HCT116 (cell line): ENCODE data around the gene SRRM1. TPM values are rescaled to one million over a fixed set of nuclear protein-coding genes. Genes with fewer than 3 reads are reported as not detected.
"Not testable (repeated sequence)": the region's sequence is repeated elsewhere in the genome, so short reads cannot be mapped to it uniquely, and the experiment has no call there.

Source experiments
- ATAC-seq: fragments of 200-7000 bp; cut with Tn5 transposase; 2 replicates; pipeline ENCODE4 v1.9.1; 2020; ENCODE audit warnings: mild to moderate bottlenecking, moderate library complexity
- BruUV-seq: library from RNA; stranded (reverse); fragments of 400-500 nt; replicated peaks from 2 replicates; lab custom pipeline; 2021; lab: Mats Ljungman, UMichigan
- CTCF ChIA-PET: fragments of 300-600 bp; sonication (Branson Sonifier 250); formaldehyde crosslinking; loops from one replicate; lab custom pipeline; 2021; ENCODE audit warnings: antibody characterized with exemption; lab: Charles Lee
- POLR2A ChIA-PET: fragments of 300-600, 350-600 bp; sonication (Branson Sonifier 250); formaldehyde crosslinking; loops from one replicate; lab custom pipeline; 2021; ENCODE audit warnings: antibody characterized with exemption; lab: Charles Lee
- RAD21 ChIA-PET, 2 experiments: fragments of 300-600 bp; sonication (Branson Sonifier 250); formaldehyde crosslinking; loops; one replicate each; lab custom pipeline; 2023; ENCODE audit warnings: low total read pairs in 2 of 2; ENCODE audit not compliant: uncharacterized antibody in 2 of 2, unreplicated experiment in 2 of 2, low non-redundant PET in 1 of 2; lab: Charles Lee
- DNase-seq: peaks from one replicate; pipeline ENCODE4 v3.0.0-alpha.2; 2010; ENCODE audit warnings: low read depth, low spot score
- H2AFZ ChIP-seq: fragments of 200-600 bp; shearing (Covaris generic), sonication (generic); 2 replicates; pipeline ENCODE4 v1.6.1; 2017; ENCODE audit warnings: low read depth, mixed run types, mixed read lengths, antibody characterized with exemption, low read length; ENCODE audit not compliant: poor library complexity, severe bottlenecking
- H3K27ac ChIP-seq: 2 replicates; pipeline ENCODE4 v1.5.1; 2012; ENCODE audit warnings: low read depth, low read length
- H3K27me3 ChIP-seq: fragments of 200-600 bp; sonication (generic); 2 replicates; pipeline ENCODE4 v1.6.1; 2016; ENCODE audit warnings: mixed run types, low read length, mixed read lengths; ENCODE audit not compliant: insufficient read depth
- H3K36me3 ChIP-seq, 2 experiments: fragments of 200-500 bp in 1 of 2; fragments of 200-600 bp in 1 of 2; sonication (Bioruptor generic) in 1 of 2; sonication (generic) in 1 of 2; 2 replicates each; pipeline versions ENCODE4 v1.5.1 to v1.6.1; 2014 to 2016; ENCODE audit warnings: low read length in 2 of 2, inconsistent platforms in 1 of 2, mixed read lengths in 1 of 2, mixed run types in 1 of 2; ENCODE audit not compliant: insufficient read depth in 2 of 2, control insufficient read depth in 1 of 2
- H3K4me1 ChIP-seq, 2 experiments: fragments of 200-600 bp in 1 of 2; sonication (generic) in 1 of 2; 2 replicates each; pipeline versions ENCODE4 v1.5.1 to v1.6.1; 2012 to 2017; ENCODE audit warnings: low read length in 2 of 2, inconsistent platforms in 1 of 2, mild to moderate bottlenecking in 1 of 2, mixed read lengths in 1 of 2, mixed run types in 1 of 2, moderate library complexity in 1 of 2; ENCODE audit not compliant: insufficient read depth in 2 of 2, control insufficient read depth in 1 of 2
- H3K4me2 ChIP-seq: fragments of 200-600 bp; sonication (generic); 2 replicates; pipeline ENCODE4 v1.6.1; 2017; ENCODE audit warnings: mixed run types, low read length, mixed read lengths
- H3K4me3 ChIP-seq, 2 experiments: fragments of 200-600 bp in 1 of 2; sonication (generic) in 1 of 2; replicated peaks in 1 of 2; 2 replicates each; pipeline ENCODE4 v1.5.1; 2011 to 2016; ENCODE audit warnings: low read length in 2 of 2, control low read depth in 1 of 2, low read depth in 1 of 2, mild to moderate bottlenecking in 1 of 2, mixed read lengths in 1 of 2, mixed run types in 1 of 2
- H3K79me2 ChIP-seq: fragments of 200-600 bp; sonication (generic); 2 replicates; pipeline ENCODE4 v1.6.1; 2017; ENCODE audit warnings: mild to moderate bottlenecking, mixed run types, low read length, moderate library complexity, mixed read lengths; ENCODE audit not compliant: insufficient read depth
- H3K9ac ChIP-seq: fragments of 200-600 bp; sonication (generic); 2 replicates; pipeline ENCODE4 v1.6.1; 2016; ENCODE audit warnings: low read length, mixed read lengths
- H3K9me2 ChIP-seq: fragments of 200-600 bp; sonication (generic), shearing (Covaris generic); 2 replicates; pipeline ENCODE4 v1.6.1; 2017; ENCODE audit warnings: mixed run types, mild to moderate bottlenecking, moderate library complexity; ENCODE audit not compliant: insufficient read depth
- H3K9me3 ChIP-seq, 2 experiments: fragments of 200-500 bp in 1 of 2; fragments of 200-600 bp in 1 of 2; sonication (Bioruptor generic) in 1 of 2; sonication (generic) in 1 of 2; 2 replicates each; pipeline ENCODE4 v1.6.1; 2014 to 2017; ENCODE audit warnings: low read length in 2 of 2, mixed read lengths in 2 of 2, inconsistent platforms in 1 of 2, low read depth in 1 of 2, mild to moderate bottlenecking in 1 of 2, mixed run types in 1 of 2, moderate library complexity in 1 of 2; ENCODE audit not compliant: control insufficient read depth in 1 of 2, insufficient read depth in 1 of 2
- H4K20me1 ChIP-seq: fragments of 200-600 bp; sonication (generic), shearing (Covaris generic); 2 replicates; pipeline ENCODE4 v1.6.1; 2017; ENCODE audit warnings: mixed run types, mild to moderate bottlenecking, moderate library complexity; ENCODE audit not compliant: insufficient read depth
- intact Hi-C: fragments of 100-400 bp; cut with micrococcal nuclease; formaldehyde crosslinking; loops from 2 replicates; pipeline ENCODE4 v1.10.0; 2022
- total RNA-seq: library from RNA; stranded (reverse); gene quantifications from one replicate; pipeline ENCODE4 v1.2.1, GENCODE V29; 2021; ENCODE audit not compliant: unreplicated experiment

SRRM1 gene
- total RNA-seq, 1 experiment from 2014 or later, result 184 TPM

DNA sequence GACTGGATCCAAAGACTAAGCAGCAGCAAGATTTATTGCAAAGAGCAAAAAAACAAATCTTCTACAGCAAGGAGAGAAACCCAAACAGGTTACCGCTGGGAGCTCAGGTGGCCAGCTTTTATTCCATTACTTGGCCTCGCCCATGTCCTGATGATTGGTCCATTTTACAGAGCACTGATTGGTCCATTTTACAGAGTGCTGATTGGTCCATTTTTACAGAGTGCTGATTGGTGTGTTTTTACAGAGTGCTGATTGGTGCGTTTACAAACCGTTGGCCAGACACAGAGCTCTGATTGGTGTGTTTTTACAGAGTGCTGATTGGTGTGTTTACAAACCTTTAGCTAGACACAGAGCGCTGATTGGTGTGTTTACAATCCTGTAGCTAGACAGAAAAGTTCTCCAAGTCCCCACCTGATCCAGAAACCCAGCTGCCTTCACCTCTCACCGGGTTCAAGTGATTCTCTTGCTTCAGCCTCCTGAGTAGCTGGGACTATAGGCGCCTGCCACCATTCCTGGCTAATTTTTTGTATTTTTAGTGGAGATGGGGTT is 54.4 kb downstream of the SRRM1 start:
- not testable (repeated sequence) for H3K36me3 ChIP-seq

GRCh38 chr1:24698326-24698725 is 55.2 kb downstream of the SRRM1 start:
- H3K9ac ChIP-seq, H3K27ac ChIP-seq, H3K79me2 ChIP-seq, BruUV-seq, H3K36me3 ChIP-seq, ATAC-seq, intact Hi-C loops, H3K4me3 ChIP-seq, DNase-seq, H4K20me1 ChIP-seq, H3K9me2 ChIP-seq, H3K4me2 ChIP-seq, H2AFZ ChIP-seq, H3K27me3 ChIP-seq, H3K9me3 ChIP-seq: not testable (repeated sequence)
- peaks cover 0 to 10% of the 10 kb centered on the region in 2 experiments; a peak in 1 of 4 replicates for H3K4me1 ChIP-seq
- ChIA-PET RAD21 (interaction anchor here in 1 of 2 experiments (0.7 kb wide), 1 partner anchor 10 kb away, joined by 3 read pairs; no protein-coding TSS in a partner anchor), CTCF (interaction anchor here (1.4 to 1.6 kb wide), 2 partner anchors 9 to 10 kb away, joined by 5 to 9 read pairs; no protein-coding TSS in a partner anchor), POLR2A (interaction anchor here (1.3 kb wide), 1 partner anchor 9 kb away, joined by 3 read pairs; no protein-coding TSS in a partner anchor)

More for the DNA sequence above, 54.4 kb downstream of the SRRM1 start:
- H3K27ac ChIP-seq, BruUV-seq, H3K27me3 ChIP-seq, H3K9ac ChIP-seq, H3K4me2 ChIP-seq, DNase-seq, H3K79me2 ChIP-seq, H2AFZ ChIP-seq, H3K4me1 ChIP-seq, H3K4me3 ChIP-seq, intact Hi-C loops, H3K9me2 ChIP-seq, H3K9me3 ChIP-seq, RAD21 ChIA-PET, H4K20me1 ChIP-seq, ATAC-seq: not testable (repeated sequence)
- ChIA-PET CTCF (interaction anchor here (1.2 to 1.6 kb wide), 2 partner anchors 9 to 133 kb away, joined by 3 to 9 read pairs; no protein-coding TSS in a partner anchor), POLR2A (interaction anchor here (1.1 to 1.3 kb wide), 2 partner anchors 8 to 14 kb away, joined by 3 to 6 read pairs; no protein-coding TSS in a partner anchor)
